ENCODE results near the gene PCCA. TPM values are rescaled to one million over a fixed set of nuclear protein-coding genes. Genes with fewer than 3 reads are reported as not detected.

Gene PCCA
- total and polyA plus RNA-seq, 2 donors (not counting 3 experiments of a cell fraction or from before 2014, with no cell fraction given) = 5.7 to 20.2 TPM

DNA sequence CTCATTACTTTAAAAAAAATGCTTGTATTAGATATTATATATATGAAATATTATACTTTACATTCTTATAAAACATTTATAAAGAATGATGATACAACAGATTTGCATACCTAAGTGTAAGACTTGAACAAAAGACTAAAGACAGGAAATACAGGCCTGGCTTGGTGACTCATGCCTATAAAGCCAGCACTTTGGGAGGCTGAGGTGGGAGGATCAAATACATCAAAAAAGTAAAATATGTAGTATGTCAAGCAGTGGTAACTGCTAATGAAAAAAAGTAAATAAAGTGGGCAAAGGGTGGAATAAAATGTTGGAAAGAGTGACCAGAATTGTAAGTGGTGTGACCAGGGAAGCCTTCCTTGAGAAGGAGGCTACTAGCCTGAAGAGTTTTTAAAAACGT is 366.0 kb downstream of the PCCA start:
- Histone ChIP-seq H3K36me3 (ENCODE audit: control insufficient read depth in 2 of 2, extremely low read depth in 1 of 2, insufficient read depth in 2 of 2, low read length in 2 of 2) (no peaks in the 10 kb centered on the region), H4K20me1 (replicated peaks; ENCODE audit: control insufficient read depth, extremely low read depth, insufficient read depth, low read length) (no peaks in the 10 kb centered on the region), H3K4me2 (ENCODE audit: insufficient read depth, low read length) (no peak overlapping the region), H3K27me3 (ENCODE audit: control insufficient read depth in 2 of 2, insufficient read depth in 2 of 2, low read length in 2 of 2) (no peaks in the 10 kb centered on the region), H2AFZ (ENCODE audit: low read depth, low read length) (no peak overlapping the region), H3K4me1 (ENCODE audit: control insufficient read depth, extremely low read depth, insufficient read depth, low read length) (peaks cover 3% of the 10 kb centered on the region), H3K9me1 (replicated peaks; ENCODE audit: control insufficient read depth, extremely low read depth, insufficient read depth, low read length) (no peaks in the 10 kb centered on the region), H3K9me3 (replicated peaks; ENCODE audit: control insufficient read depth, insufficient read depth, low read length) (no peaks in the 10 kb centered on the region), H3K27ac (ENCODE audit: insufficient read depth, low read depth, low read length) (no peak overlapping the region), H3K9ac (replicated peaks; ENCODE audit: extremely low read depth, insufficient read depth, low read length) (no peak overlapping the region), H3K79me2 (ENCODE audit: control insufficient read depth, insufficient read depth, low read length) (no peaks in the 10 kb centered on the region), H3K4me3 (replicated peaks in 1 of 3; ENCODE audit: insufficient read depth in 1 of 3, low read depth in 1 of 3, low read length in 3 of 3) (no peak overlapping the region)
- intact Hi-C loops (cut with micrococcal nuclease) (no loop called here), dilution Hi-C loops (cut with MboI; ENCODE audit: extremely low pct_ligation_motif_present, low sequenced_read_pairs) (no loop called here)
- ChIA-PET CTCF (no interaction called here), POLR2A (no interaction called here)
- peak; percentile 44 for TF ChIP-seq JUN (IDR thresholded peaks at IDR 0.05; ENCODE audit: borderline replicate concordance, insufficient read depth, insufficient read length, low read depth)
- TF ChIP-seq GATA2 (IDR thresholded peaks at IDR 0.05; ENCODE audit: insufficient read depth, insufficient read length, low read depth, low read length) = no peak
- no peak for TF ChIP-seq EZH2 (IDR thresholded peaks at IDR 0.05; ENCODE audit: borderline replicate concordance, low read depth, low read length, severe bottlenecking)
- TF ChIP-seq FOS (IDR thresholded peaks at IDR 0.05; ENCODE audit: borderline replicate concordance, insufficient read depth, low read length) = peak; percentile 71
- TF ChIP-seq, protein P1, sequence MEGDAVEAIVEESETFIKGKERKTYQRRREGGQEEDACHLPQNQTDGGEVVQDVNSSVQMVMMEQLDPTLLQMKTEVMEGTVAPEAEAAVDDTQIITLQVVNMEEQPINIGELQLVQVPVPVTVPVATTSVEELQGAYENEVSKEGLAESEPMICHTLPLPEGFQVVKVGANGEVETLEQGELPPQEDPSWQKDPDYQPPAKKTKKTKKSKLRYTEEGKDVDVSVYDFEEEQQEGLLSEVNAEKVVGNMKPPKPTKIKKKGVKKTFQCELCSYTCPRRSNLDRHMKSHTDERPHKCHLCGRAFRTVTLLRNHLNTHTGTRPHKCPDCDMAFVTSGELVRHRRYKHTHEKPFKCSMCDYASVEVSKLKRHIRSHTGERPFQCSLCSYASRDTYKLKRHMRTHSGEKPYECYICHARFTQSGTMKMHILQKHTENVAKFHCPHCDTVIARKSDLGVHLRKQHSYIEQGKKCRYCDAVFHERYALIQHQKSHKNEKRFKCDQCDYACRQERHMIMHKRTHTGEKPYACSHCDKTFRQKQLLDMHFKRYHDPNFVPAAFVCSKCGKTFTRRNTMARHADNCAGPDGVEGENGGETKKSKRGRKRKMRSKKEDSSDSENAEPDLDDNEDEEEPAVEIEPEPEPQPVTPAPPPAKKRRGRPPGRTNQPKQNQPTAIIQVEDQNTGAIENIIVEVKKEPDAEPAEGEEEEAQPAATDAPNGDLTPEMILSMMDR (IDR thresholded peaks at IDR 0.05; ENCODE audit: extremely low read depth in 1 of 2, insufficient read depth in 1 of 2, low read depth in 1 of 2, low read length in 2 of 2) = no peak
- DNase-seq (ENCODE audit: low read depth, low spot score) = peak; percentile 36
- BruUV-seq (replicated peaks) = no TSS peak
- peak; percentile 61 for FAIRE-seq

DNA sequence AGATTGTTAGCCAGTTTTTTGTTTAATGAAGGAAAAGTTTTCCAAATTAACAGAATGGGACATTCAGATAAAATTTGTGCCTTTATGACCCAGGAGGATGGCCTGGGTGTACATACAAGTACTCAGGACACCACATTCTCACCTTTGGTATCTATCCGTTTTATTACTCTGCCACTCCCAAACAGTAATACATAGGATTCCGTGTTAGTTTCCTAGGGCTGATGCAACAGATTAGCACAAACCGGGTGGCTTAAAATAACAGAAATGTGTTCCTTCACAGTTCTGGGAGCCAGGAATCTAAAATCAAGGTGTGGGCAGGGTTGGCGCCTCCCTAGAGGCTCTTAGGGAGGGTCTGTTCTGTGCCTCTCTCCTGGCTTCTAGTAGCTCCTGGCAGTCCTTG is 369.8 kb downstream of the PCCA start:
- dilution Hi-C loops (cut with MboI; ENCODE audit: extremely low pct_ligation_motif_present, low sequenced_read_pairs) = no loop called here
- intact Hi-C loops (cut with micrococcal nuclease) = no loop called here
- Histone ChIP-seq H3K4me1 (ENCODE audit: control insufficient read depth, extremely low read depth, insufficient read depth, low read length) (peaks cover 4% of the 10 kb centered on the region), H3K9me1 (replicated peaks; ENCODE audit: control insufficient read depth, extremely low read depth, insufficient read depth, low read length) (no peaks in the 10 kb centered on the region), H3K9me3 (replicated peaks; ENCODE audit: control insufficient read depth, insufficient read depth, low read length) (no peaks in the 10 kb centered on the region), H4K20me1 (replicated peaks; ENCODE audit: control insufficient read depth, extremely low read depth, insufficient read depth, low read length) (no peaks in the 10 kb centered on the region), H3K27me3 (ENCODE audit: control insufficient read depth in 2 of 2, insufficient read depth in 2 of 2, low read length in 2 of 2) (no peaks in the 10 kb centered on the region), H3K4me2 (ENCODE audit: insufficient read depth, low read length) (no peak overlapping the region), H3K9ac (replicated peaks; ENCODE audit: extremely low read depth, insufficient read depth, low read length) (no peak overlapping the region), H2AFZ (ENCODE audit: low read depth, low read length) (no peak overlapping the region), H3K36me3 (ENCODE audit: control insufficient read depth in 2 of 2, extremely low read depth in 1 of 2, insufficient read depth in 2 of 2, low read length in 2 of 2) (no peaks in the 10 kb centered on the region), H3K27ac (ENCODE audit: insufficient read depth, low read depth, low read length) (no peak overlapping the region), H3K4me3 (replicated peaks in 1 of 3; ENCODE audit: insufficient read depth in 1 of 3, low read depth in 1 of 3, low read length in 3 of 3) (no peak overlapping the region), H3K79me2 (ENCODE audit: control insufficient read depth, insufficient read depth, low read length) (no peaks in the 10 kb centered on the region)
- DNase-seq (ENCODE audit: low read depth, low spot score) (no peak), FAIRE-seq (no peak)
- ChIA-PET CTCF (no interaction called here), POLR2A (no interaction called here)
- no peak for TF ChIP-seq EZH2 (IDR thresholded peaks at IDR 0.05; ENCODE audit: borderline replicate concordance, low read depth, low read length, severe bottlenecking)
- no peak for TF ChIP-seq GATA2 (IDR thresholded peaks at IDR 0.05; ENCODE audit: insufficient read depth, insufficient read length, low read depth, low read length)
- TF ChIP-seq, protein P2, sequence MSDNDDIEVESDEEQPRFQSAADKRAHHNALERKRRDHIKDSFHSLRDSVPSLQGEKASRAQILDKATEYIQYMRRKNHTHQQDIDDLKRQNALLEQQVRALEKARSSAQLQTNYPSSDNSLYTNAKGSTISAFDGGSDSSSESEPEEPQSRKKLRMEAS (IDR thresholded peaks at IDR 0.05; ENCODE audit: insufficient read depth, insufficient read length) = no peak
- no peak for TF ChIP-seq POLR2AphosphoS5 (IDR thresholded peaks at IDR 0.05; ENCODE audit: insufficient read depth, low read depth, low read length)
- TF ChIP-seq FOS (IDR thresholded peaks at IDR 0.05; ENCODE audit: borderline replicate concordance, insufficient read depth, low read length) = no peak
- no peak for TF ChIP-seq MYC (IDR thresholded peaks at IDR 0.05; ENCODE audit: low read depth, low read length)
- TF ChIP-seq POLR2A (IDR thresholded peaks at IDR 0.05; ENCODE audit: low read depth, low read length) = no peak
- no peak for TF ChIP-seq JUN (IDR thresholded peaks at IDR 0.05; ENCODE audit: borderline replicate concordance, insufficient read depth, insufficient read length, low read depth)
- TF ChIP-seq, protein P1 (IDR thresholded peaks at IDR 0.05; ENCODE audit: extremely low read depth in 1 of 2, insufficient read depth in 1 of 2, low read depth in 1 of 2, low read length in 2 of 2) = no peak
- no TSS peak for BruUV-seq (replicated peaks)
